ENCODE measurements around the gene C20orf96.
"Not testable (repeated sequence)": the region's sequence is repeated elsewhere in the genome, so short reads cannot be mapped to it uniquely, and the experiment has no call there.

C20orf96 gene, protein sequence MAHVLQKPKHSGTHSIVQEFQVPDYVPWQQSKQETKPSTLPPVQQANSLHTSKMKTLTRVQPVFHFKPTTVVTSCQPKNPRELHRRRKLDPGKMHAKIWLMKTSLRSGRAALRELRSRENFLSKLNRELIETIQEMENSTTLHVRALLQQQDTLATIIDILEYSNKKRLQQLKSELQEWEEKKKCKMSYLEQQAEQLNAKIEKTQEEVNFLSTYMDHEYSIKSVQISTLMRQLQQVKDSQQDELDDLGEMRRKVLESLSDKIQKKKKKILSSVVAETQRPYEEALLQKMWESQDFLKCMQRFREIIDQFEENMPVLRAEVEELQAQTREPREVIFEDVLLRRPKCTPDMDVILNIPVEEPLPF

GRCh38 chr20:290084-290831 lies at the start of gene C20orf96:
TSS of gene C20orf96 (minus strand) at chr20:290750. CDS start at chr20:290610, 140 bp downstream.
- DNase-seq: peak; percentile 92

- not testable (repeated sequence) for DNase-seq
Observed at GRCh38 chr20:336040-336439, 45.5 kb upstream of the C20orf96 start.

GRCh38 chr20:334578-334977 lies 44.0 kb upstream of the C20orf96 start:
- DNase-seq: no peak

DNA sequence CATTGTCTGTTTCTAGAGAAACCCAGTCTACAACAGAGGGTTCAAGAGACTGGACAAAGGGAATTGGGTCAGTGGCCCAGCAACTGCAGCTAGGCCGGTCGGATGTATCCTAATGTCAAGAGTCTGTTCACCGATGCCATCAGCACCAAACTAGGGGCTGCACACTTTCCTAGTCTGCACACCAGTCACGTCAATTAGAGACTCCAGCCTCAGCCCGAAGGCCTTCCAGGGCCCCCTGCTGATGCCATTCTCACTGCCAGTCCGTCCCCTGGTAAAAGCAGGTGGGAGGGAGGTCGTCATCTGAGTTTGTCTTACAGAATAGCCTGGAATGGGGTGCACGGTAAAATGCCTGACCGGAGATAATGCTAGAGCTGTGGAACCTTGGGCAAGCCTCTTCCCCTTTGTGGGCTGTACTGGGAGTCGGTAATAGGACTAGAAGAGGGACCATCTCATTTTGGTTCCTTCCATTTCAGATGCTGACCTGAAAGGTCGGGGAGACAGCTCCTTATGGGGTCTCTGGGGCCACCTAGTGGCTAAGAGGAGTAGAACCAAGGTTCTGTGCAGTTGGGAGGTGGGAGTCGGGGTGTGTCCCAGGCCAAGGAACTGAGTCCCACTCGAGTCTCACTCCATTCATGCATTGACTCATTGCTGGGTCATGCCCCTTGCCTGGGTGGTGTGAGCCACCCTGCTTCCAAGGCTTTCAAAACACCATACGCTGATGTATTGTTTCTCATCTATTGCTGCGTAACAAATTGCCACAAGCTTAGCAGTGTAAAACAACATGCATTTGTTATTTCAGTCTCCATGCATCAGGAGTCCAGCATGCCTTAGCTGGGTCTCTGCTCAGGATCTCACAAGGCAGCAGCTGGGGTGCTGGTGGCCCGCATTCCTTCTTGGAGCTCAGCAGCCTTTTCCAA lies 39.9 kb upstream of the C20orf96 start:
- DNase-seq: no peak

DNA sequence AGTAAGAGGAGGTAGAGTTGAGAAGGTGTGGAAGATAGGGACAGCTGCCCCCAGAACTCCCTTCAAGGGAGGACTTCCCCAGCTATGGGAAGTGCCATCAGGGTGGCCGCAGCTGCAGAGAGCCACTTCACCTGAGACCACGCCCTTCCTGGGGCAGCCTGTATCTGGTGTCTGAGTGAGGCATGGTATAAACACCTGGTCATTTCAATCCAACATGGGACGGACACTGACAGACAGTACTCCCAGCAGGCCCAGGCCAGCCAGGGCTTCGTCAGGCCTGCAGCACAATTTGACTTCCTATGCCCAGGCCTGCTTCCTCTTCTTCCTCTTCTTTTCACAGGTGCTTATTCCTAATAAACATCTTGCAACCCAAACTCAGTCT lies 39.3 kb upstream of the C20orf96 start:
- DNase-seq: no peak

DNA sequence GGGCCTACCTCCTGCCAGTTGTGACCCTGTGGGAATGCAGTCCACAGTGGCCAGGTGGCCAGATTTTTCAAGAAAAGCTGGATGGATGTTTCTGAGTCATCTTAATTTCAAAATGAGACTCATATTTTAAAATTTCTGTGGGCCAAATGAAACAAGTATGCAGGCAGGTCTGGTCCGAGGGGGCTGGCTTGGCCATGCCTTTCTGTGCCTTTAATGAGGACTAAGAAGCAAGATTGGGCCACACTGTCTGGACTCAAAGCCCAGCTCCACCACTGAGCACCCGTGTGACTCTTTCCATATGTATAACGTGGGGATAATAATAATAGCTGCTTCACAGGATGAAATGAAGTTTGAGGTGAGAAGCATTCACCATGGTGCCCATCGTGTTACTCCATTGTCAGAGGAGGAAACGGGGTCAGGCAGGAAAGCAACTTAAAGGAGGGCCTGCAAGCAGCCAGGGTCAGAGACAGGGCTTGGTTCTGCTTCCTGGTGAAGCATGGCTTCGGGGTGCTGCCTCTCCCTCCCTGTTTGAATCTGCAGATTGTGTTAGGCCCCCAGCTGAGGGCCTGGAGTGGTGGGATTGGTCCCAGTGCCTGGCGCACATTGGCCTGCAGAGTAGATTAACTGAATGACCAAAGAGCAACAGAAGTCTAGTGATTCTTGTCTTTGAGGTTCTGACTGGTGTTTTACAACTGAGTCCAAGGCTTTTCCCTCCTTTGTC lies 38.6 kb upstream of the C20orf96 start:
- DNase-seq: no peak

- DNase-seq: no peak
Observed at GRCh38 chr20:328027-328974, 37.8 kb upstream of the C20orf96 start.

- DNase-seq: peak; percentile 63
Observed at GRCh38 chr20:327186-328026, 36.9 kb upstream of the C20orf96 start.

- DNase-seq: peak; percentile 93
Observed at GRCh38 chr20:326645-327185, 36.2 kb upstream of the C20orf96 start.

GRCh38 chr20:325889-326644 lies 35.5 kb upstream of the C20orf96 start:
- DNase-seq: peak; percentile 86

DNA sequence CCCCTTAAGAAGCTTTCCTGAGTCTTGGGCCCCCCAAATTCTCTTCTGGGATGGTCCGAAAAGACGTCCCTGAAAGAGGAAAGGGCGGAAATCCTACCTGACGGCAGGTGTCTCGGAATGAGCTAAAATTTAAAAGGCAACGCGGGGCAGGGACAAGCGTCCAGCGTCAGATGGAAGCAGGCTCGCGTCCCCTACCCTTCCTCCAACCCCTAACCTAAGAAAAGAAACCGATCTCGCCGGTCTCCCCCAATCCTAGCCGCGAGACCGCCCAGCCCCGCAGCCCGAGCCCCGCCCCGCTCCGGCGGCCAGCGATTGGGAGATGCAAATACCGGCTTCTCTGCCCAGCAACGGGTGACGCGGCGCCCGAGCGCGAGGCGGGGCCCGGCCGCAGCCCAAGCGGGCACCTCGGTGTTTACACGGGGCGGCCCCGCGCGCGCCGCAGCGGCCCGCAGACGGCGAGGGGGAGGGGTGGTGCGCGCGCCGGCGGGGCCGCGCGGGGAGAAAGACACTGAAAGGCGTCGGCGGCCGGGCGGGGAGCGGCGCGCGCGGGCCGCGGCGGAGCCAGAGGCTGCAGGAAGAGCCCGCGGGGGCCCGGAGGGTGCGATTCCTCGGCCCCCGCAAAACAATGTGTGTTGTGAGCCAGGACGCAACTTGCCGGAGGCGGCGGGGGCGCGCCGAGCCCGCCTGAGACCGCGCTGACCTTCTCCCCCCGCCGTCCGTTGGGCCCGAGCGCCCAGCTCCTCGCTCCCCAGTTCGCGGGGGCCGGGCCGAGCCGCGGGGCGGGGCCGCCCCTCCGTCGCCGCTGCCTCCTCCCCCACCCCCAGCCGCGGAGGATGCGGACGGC lies 34.7 kb upstream of the C20orf96 start, which contains the start of gene SOX12:
Gene SOX12 (plus strand): TSS at position 508 of the 844 bp plus-strand sequence. CDS start 373 bp downstream, outside the sequence.
- DNase-seq: peak; percentile 98

GRCh38 chr20:324177-325044 lies 33.9 kb upstream of the C20orf96 start:
- DNase-seq: peak; percentile 92

GRCh38 chr20:316316-317068 lies 25.9 kb upstream of the C20orf96 start:
- no peak for DNase-seq

GRCh38 chr20:313948-314347 lies 23.4 kb upstream of the C20orf96 start:
- DNase-seq: no peak

GRCh38 chr20:313402-313801 lies 22.9 kb upstream of the C20orf96 start:
- DNase-seq: no peak

- DNase-seq: no peak
Observed at GRCh38 chr20:312866-313265, 22.3 kb upstream of the C20orf96 start.

All from right forelimb (tissue), 1 donor.